GM13976 (cell line): ENCODE results near the gene DEDD.

Experiments
- DNase-seq: peaks from one replicate; pipeline ENCODE4 v3.0.0; 2012; ENCODE audit warnings: low spot score
- in situ Hi-C: fragments of 300-500 bp; cut with MboI; formaldehyde crosslinking; loops from one replicate; pipeline ENCODE4 v1.12.0; 2022; ENCODE audit warnings: low sequenced_read_pairs, mixed read lengths, inconsistent platforms; ENCODE audit not compliant: unreplicated experiment
- TF ChIP-seq, protein P1 (sequence below): IDR thresholded peaks from 2 replicates; pipeline ENCODE4 v1.5.1; 2012; ENCODE audit warnings: borderline replicate concordance, mild to moderate bottlenecking; ENCODE audit not compliant: insufficient read depth; ENCODE audit errors: extremely low read depth, missing control alignments, control extremely low read depth

DEDD gene

DNA sequence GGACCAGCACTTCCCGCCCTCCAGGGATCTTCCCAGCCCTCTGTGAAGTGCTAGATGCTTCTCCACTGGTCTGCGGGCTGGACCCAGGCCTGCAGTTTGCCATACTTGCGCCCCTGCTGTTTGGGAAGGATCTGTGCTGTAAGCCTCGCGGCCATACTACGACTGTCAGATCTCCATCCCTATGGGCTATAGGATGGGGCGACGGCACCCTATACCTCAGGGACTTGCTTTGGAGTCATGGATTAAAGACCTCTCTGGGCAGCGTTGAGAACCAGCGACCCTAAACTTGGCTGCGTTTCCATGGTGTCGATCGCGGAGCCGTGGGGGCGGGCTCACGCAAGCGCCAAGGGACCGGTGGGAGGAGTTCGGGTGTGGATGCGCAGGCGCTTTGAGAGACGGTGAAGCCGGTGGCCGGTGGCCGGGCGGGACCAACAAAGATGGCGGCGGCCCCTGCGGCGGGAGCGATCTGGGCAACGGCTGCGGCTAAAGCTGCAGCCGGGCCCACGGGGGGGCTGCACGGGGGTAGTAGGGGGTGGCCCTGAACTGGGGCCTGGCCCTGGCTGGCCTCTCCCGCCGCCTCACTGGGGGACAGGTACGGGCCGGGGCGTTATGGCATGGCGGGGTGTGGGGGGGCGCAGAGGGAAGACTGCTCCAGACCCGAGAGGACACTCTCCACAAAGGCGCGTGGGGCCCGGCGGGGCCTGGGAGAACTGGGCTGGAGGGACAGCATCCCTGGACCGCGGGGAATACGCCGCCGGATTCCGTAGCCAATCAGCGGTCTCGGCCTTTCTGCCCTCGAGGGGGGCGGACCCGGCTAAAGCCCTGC lies 26.8 kb upstream of the DEDD start, which contains the start of gene USP21:
Gene USP21, plus strand, starts transcription at position 414 of the 826 bp plus-strand sequence. CDS start 1,141 bp downstream, outside the sequence.
- TF ChIP-seq, protein P1, sequence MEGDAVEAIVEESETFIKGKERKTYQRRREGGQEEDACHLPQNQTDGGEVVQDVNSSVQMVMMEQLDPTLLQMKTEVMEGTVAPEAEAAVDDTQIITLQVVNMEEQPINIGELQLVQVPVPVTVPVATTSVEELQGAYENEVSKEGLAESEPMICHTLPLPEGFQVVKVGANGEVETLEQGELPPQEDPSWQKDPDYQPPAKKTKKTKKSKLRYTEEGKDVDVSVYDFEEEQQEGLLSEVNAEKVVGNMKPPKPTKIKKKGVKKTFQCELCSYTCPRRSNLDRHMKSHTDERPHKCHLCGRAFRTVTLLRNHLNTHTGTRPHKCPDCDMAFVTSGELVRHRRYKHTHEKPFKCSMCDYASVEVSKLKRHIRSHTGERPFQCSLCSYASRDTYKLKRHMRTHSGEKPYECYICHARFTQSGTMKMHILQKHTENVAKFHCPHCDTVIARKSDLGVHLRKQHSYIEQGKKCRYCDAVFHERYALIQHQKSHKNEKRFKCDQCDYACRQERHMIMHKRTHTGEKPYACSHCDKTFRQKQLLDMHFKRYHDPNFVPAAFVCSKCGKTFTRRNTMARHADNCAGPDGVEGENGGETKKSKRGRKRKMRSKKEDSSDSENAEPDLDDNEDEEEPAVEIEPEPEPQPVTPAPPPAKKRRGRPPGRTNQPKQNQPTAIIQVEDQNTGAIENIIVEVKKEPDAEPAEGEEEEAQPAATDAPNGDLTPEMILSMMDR: no peak
- in situ Hi-C loops: no loop called here
- DNase-seq: peak; percentile 97

DNA sequence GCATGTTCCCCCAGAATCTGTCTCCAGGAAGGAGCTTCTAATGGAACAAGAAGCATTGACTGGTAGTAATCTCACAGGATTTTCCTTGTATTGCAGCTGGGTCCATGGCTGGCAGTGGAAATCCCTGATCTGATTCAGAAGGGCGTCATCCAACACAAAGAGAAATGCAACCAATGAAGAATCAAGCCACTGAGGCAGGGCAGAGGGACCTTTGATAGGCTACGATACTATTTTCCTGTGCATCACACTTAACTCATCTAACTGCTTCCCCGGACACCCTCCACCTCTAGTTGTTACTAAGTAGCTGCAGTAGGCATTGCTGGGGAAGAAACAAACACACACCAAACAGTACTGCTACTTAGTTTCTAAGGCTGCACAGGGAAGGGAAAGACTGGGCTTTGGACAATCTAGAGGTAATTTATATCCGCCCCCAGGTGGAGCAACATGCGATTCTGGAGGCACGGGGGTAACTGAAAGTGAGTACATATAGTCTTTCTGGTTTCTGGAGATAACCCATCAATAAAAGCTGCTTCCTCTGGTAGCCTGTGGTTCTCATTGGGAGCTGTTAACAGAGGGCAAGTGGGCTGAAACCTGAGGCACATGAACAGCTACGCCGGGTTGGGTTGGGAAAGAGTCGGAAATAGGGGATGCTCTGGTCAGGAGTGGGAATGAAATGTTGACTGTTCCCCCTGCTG lies 26.0 kb upstream of the DEDD start:
- DNase-seq: no peak
- TF ChIP-seq, protein P1: no peak
- in situ Hi-C loops: no loop called here

GRCh38 chr1:161157867-161158266 lies 25.4 kb upstream of the DEDD start:
- DNase-seq: no peak
- in situ Hi-C loops: no loop called here
- TF ChIP-seq, protein P1: no peak

DNA sequence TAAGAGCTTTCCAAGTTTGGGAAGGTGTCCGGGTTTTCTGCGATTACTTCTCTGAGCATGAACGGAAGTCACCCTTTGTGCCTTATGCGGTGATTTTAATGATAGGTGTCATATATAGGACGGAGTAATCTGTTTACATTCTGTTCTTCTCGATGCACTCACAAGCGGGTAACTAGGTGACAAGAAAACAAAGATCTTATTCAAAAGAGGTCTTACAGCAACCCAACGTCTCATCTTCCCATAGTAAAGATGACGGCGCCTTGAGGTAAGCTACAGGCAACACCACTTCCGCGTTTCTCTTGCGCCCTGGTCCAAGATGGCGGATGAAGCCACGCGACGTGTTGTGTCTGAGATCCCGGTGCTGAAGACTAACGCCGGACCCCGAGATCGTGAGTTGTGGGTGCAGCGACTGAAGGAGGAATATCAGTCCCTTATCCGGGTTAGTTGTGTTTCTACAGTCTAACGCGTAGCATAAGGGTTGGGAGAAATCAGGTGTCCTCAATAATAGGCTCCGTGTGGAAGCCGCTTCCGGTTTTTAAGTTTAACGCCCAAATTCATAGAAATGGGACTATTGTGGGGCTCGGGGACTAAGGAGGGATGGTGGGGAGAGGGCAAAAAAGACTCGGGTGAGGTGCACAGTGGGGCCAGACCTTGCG lies 21.3 kb upstream of the DEDD start, which contains the start of gene UFC1:
Gene UFC1, plus strand, starts transcription at position 297 of the 656 bp plus-strand sequence. Its CDS starts 20 bp downstream, at position 317.
- in situ Hi-C loops: no loop called here
- TF ChIP-seq, protein P1: no peak
- peak; percentile 90 for DNase-seq

GRCh38 chr1:161153176-161153575 lies 20.7 kb upstream of the DEDD start:
- in situ Hi-C loops: no loop called here
- DNase-seq: no peak

DNA sequence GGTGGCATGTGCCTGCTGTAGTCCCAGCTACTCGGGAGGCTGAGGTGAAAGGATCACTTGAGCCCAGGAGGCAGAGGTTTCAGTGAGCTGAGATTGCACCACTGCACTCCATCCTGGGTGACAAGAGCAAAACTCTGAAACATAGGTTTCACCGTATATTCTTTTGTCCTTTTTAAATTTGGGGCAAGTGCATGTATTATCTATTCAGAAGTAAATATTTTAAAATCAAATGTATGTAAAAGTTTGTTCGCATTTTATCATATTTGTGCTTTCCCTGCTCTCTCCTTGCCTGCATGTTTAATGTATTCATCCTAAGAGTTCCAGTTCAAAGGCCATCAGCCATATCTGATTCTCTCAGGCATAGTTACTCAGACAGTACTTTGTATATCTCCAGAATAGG lies 13.4 kb upstream of the DEDD start:
- in situ Hi-C loops: no loop called here

More at GRCh38 chr1:161153176-161153575, 20.7 kb upstream of the DEDD start:
- TF ChIP-seq, protein P1: no peak

More for the DNA sequence above, 13.4 kb upstream of the DEDD start:
- DNase-seq: no peak
- TF ChIP-seq, protein P1: no peak
